Lung microvascular endothelial cell (primary cell): ENCODE results near the gene DTWD2. TPM values are rescaled to one million over a fixed set of nuclear protein-coding genes. Genes with fewer than 3 reads are reported as not detected.
A peak's percentile ranks its signal among the peaks of the same experiment; 100 is the strongest.

Experiments used
- DNase-seq, 2 donors: peaks; one replicate each; pipeline versions ENCODE4 v3.0.0 to v3.0.0-alpha.2; 2010; ENCODE audit warnings: low read depth in 2 of 2
- total RNA-seq: library from RNA; depleted of rRNA; stranded (reverse); fragments of >200 nt; gene quantifications from 2 replicates; pipeline ENCODE4 v1.2.1, GENCODE V29; 2014

DTWD2 gene
- total RNA-seq, result 1.7 and 2.6 TPM in 2 replicates

- peak; percentile 93 to 95 for DNase-seq
Observed at GRCh38 chr5:118987988-118988865, at the start of gene DTWD2. Gene DTWD2, minus strand, starts transcription at chr5:118988547. Its CDS starts 36 bp downstream, at chr5:118988511.

GRCh38 chr5:119037496-119038215, 49.3 kb upstream of the DTWD2 start:
- DNase-seq, result no peak

- DNase-seq, result peak in 1 of 2 donors; percentile 44
Observed at GRCh38 chr5:119036101-119036762, 47.9 kb upstream of the DTWD2 start.

- no peak for DNase-seq
Observed at GRCh38 chr5:119033135-119033534, 44.8 kb upstream of the DTWD2 start.

- no peak for DNase-seq
Observed at GRCh38 chr5:119032656-119033055, 44.3 kb upstream of the DTWD2 start.

GRCh38 chr5:119031905-119032304, 43.6 kb upstream of the DTWD2 start:
- peak in 1 of 2 donors; percentile 8 for DNase-seq

GRCh38 chr5:119031011-119031886, 42.9 kb upstream of the DTWD2 start:
- DNase-seq, result no peak

- DNase-seq, result no peak
Observed at GRCh38 chr5:119028575-119028974, 40.2 kb upstream of the DTWD2 start.

GRCh38 chr5:119022773-119023172, 34.4 kb upstream of the DTWD2 start:
- no peak for DNase-seq

GRCh38 chr5:119022017-119022745, 33.8 kb upstream of the DTWD2 start:
- DNase-seq, result peak; percentile 43 to 45

- DNase-seq, result no peak
Observed at GRCh38 chr5:119021149-119021732, 32.9 kb upstream of the DTWD2 start.

- DNase-seq, result no peak
Observed at GRCh38 chr5:119019949-119020348, 31.6 kb upstream of the DTWD2 start.

- DNase-seq, result no peak
Observed at GRCh38 chr5:119019501-119019900, 31.2 kb upstream of the DTWD2 start.

- no peak for DNase-seq
Observed at GRCh38 chr5:119017994-119018393, 29.6 kb upstream of the DTWD2 start.

- DNase-seq, result no peak
Observed at GRCh38 chr5:119016125-119016774, 27.9 kb upstream of the DTWD2 start.

GRCh38 chr5:119011186-119011585, 22.8 kb upstream of the DTWD2 start:
- DNase-seq, result no peak

- DNase-seq, result no peak
Observed at GRCh38 chr5:119010206-119010605, 21.9 kb upstream of the DTWD2 start.

- no peak for DNase-seq
Observed at GRCh38 chr5:119009131-119009530, 20.8 kb upstream of the DTWD2 start.

GRCh38 chr5:118999696-119000095, 11.3 kb upstream of the DTWD2 start:
- DNase-seq, result no peak
